ENCODE measurements around the gene MRPL14.
A peak's percentile ranks its signal among the peaks of the same experiment; 100 is the strongest.

Gene MRPL14

DNA sequence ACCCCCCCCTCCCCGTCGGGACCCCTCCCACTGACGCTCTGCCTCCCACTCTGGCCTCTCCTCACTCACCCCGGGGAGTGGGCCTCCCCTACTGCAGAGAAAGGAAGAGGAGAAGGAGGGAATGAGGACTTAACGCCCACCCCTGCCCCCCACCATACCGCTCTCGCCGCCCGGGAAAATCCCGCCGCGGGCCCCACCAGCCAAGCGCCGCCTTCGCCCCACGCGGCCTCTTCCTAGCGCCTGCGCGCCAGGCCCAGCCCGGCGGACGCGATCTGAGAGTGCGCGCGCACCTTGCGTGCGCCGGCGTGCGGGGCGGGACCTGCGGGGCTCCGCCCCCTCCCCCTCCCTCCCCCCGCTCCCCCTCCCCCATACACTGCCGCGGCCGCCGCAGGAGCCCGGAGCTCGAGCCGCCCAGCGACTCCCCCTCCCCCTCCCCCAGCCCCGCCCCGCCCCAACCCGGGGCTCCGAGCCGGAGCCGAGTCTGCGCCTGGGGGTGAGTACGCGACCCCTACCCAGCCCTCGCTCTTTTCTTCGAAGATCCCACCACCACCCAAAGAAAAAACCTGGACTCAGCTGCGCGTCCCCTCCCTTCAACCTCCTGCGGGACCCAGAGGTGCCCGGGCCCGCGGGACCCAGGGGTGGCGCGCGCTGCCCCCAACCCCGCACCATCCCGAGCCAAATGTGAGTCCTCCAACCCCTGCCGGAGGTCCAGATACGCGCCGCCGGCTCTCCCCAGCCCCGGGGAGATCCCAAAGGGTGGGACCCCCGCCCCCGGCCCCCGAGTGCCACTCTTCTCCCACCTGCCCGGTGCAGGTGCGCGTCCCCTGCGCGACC is at the start of gene MRPL14, which contains the start of gene TMEM63B:
Gene MRPL14, minus strand, starts transcription at position 267 of the 834 bp plus-strand sequence. CDS start 10,841 bp downstream, outside the sequence.
Gene TMEM63B, plus strand, starts transcription at position 369 of the 834 bp plus-strand sequence. CDS start 7,031 bp downstream, outside the sequence.
- DNase-seq (ENCODE audit: low read depth) = peak; percentile 79

DNA sequence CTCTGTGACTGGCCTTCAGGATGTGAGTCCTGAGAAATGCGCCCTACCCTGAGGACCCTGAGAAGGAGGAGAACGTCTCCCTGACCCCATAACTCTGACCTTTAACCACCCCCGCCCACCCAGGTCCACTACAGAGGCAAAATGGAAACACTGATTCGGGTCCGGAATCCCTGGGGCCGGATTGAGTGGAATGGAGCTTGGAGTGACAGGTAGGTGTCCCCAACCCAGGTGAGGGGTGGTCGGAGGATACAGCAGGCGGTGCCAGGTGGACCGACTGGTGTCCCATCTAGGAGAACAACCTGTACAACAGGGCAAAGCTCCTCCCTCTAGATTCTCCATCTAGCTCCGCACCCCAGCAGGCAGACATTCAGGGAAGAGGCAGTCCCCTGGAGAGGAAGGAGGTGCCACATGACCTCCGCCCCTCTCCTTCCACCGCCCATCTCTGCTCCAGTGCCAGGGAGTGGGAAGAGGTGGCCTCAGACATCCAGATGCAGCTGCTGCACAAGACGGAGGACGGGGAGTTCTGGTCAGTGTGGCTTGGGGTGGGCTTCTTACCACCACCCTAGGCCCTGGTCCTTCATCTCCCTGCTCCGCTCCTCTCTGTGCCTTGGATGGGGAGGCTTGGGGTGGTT is 49.0 kb upstream of the MRPL14 start:
- no peak for DNase-seq (ENCODE audit: low read depth)

DNA sequence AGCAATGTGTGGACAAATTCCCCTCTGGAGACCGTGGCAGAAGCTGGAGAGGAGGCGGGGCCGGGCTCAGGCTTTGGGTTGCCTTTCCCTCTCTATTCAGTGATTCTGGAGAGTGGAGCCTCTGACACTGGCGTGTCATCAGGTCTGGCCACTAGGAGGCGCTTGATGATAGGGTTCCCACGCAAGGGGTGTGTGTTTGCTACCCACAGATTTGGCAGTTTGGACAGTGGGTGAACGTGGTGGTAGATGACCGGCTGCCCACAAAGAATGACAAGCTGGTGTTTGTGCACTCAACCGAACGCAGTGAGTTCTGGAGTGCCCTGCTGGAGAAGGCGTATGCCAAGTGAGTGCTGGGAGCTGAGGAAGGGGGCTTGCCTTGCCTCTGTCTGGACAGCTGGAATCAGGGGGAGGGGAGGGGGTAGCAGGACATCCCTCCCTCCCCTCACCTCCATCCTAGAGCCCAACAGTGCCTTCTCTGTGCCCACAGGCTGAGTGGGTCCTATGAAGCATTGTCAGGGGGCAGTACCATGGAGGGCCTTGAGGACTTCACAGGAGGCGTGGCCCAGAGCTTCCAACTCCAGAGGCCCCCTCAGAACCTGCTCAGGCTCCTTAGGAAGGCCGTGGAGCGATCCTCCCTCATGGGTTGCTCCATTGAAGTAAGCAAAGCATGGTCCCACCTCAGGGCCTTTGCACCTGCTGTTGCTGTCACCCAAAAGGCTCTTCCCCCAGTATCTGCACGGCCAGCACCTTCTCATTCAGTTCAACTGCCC is 45.7 kb upstream of the MRPL14 start:
- DNase-seq (ENCODE audit: low read depth) = peak; percentile 51

DNA sequence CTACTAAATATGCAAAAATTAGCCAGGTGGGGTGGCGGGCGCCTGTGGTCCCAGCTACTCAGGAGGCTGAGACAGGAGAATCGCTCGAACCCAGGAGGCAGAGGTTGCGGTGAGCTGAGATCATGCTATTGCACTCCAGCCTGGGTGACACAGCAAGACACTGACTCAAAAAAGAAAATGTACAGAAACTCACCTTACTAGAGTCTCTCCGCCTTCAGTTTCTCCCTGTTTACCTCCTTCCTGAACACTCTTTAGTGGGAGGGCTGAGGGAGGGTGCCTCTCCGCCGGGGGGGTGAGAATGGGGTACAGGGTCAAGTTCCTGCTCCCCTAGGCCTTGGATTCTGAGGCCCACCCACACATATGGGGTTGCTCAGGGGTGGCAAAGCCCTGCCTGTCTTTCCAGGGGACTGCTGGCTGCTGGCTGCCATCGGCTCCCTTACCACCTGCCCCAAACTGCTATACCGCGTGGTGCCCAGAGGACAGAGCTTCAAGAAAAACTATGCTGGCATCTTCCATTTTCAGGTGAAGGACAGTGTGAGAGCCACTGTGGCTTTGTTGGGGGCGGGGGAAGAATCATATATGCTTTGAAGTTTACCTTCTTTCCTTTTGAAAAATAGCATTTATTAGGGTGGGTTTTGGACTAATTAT is 44.8 kb upstream of the MRPL14 start:
- no peak for DNase-seq (ENCODE audit: low read depth)

DNA sequence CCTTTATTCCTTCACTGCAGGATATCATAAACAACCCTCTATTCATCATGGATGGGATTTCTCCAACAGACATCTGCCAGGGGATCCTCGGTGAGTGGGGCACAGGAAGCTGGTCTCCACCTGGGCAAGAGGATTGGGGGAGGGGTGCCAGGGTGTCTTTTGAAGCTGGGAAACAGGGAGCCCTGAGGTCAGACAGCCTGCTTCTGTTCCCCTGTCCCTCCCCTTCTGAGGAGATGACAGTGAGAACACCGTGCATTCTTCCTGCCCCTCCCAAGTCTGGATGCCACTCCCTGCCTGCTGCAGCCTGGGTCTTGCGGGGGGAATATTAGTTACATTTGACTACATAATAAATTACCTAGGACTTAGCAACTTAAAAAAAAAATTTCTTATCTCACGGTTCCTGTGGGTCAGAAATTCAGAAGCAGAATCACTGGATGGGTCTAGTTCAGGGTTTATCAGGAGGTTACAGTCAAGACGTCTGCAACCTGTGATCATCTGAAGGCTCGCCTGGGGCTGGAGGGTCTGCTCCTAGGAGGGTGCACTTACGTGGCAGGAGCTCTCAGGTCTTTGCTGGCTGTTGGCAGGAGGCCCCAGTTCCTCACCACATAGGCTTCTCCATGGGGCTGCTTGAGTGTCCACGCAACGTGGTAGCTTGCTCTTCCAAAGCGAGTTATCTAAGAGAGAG is 42.8 kb upstream of the MRPL14 start:
- no peak for DNase-seq (ENCODE audit: low read depth)

DNA sequence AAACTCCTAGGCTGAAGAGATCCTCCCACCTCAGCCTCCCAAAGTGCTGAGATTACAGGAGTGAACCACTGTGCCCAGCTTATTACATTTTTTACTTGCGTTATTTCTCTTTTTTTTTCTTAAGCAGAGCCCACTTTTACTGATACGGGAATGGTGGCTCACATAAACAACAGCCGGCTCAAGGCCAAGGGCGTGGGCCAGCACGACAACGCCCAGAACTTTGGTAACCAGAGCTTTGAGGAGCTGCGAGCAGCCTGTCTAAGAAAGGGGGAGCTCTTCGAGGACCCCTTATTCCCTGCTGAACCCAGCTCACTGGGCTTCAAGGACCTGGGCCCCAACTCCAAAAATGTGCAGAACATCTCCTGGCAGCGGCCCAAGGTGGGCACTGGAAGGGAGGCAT is 41.9 kb upstream of the MRPL14 start:
- DNase-seq (ENCODE audit: low read depth) = no peak

DNA sequence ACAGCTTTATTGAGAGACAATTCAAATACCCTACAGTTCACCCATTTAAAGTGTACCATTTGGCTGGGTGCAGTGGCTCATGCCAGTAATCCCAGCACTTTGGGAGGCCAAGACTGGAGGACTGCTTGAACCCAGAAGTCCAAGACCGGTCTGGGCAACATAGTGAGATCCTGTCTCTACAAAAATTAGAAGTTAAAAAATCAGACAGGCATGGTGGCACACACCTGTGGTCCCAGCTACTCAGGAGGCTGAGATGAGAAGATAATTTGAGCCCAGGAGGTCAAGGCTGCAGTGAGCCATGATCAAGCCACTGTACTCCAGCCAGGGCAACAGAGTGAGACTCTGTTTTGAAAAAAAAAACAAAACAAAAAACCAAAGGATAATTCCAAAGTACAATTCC is 40.3 kb upstream of the MRPL14 start:
- DNase-seq (ENCODE audit: low read depth) = no peak

DNA sequence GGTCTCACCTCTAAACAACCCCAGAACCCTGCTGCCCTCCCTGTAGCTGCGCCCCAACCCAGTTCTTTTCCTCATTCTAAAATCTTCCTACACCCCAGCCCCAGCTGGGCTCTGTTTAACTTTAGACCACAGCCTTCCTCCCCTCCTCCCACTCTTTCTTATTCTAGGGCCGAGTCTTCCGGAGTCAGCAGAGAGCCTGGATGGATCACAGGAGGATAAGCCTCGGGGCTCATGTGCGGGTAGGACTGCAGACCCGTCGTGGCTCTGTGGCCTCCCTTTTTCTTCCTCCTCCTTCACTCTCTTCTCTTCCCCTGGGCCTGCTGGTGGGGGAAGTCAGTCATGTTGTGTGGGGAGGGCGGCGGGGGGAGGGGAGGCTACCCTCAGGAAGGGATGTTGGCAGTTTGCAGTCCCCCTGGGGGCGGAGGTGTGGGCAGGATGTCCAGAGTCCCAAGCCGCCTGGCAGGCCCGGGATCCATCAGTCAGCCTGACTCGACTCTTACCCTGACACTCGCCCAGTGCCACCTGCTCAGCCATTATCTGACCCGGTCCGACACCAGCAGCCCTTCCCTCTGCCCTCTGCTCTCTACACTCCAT is 39.4 kb upstream of the MRPL14 start:
- no peak for DNase-seq (ENCODE audit: low read depth)

DNA sequence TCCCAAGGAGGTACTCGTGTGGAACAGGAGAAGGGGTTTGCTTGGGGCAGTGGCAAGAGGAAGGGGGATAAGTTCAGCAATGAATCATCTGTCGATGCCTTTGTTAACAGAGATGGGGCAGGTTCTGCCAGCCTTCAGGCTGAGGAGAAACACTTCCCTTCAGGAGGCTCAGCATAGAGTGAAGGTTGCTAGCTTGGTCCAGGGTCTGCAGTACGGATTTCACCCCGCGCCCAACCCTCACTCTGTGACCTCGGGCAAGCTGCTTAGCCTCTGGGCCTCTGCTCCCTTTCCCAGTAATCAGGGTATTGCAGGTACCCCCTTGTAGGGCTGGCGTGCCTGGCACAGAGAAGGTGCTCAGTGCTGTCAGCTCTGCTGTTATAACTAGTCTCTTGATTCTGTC is 38.9 kb upstream of the MRPL14 start:
- no peak for DNase-seq (ENCODE audit: low read depth)

DNA sequence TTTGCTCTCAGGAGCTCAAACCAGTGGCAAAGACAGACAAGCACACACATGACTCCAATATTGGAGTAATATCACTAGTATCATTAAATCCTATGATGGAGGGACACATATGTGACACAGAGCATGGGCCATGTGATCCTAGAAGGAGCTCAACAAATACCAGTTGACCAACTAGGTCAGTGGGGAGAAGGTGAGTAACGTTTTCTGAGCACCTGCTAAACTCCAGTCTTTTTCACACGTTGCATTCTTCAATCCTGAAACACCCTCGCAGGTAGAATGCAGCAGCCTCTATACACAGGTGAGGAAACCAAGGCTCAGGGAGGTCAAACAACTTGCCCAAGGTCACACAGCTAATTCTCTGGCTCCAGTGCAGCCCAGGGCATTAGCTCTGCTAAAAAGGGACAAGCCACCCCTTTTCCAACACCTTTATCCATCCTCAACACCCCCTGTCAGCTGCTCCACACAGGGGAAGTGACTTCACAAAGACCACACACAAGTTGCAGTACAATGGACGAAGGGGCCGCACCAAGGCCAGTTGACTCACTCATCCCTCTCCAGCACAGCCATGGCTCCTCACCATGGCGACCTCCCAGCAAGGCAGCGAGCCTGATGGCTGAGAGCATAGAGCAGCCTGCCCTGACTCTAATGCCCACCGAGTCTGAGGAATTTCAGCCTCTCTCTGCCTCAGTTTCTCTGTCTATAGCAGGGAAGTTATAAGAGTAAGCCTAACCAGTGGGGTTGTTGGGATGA is 35.8 kb upstream of the MRPL14 start:
- DNase-seq (ENCODE audit: low read depth) = no peak

DNA sequence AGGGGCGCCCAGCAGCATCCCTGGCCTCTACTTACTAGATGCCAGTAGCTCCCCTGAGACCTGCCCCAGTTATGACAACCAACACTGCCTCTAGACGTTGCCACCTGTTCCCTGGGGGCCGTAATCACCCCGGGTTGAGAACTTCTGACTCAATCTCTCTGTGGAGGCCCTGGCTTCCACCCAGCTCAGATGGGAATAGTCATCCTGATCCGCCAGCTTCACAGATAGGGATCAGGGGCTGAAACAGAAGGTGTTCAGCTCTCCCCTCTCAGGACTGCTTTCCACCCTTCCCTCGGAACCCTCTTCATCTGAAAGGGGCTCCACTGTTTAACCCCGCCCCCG is 34.7 kb upstream of the MRPL14 start:
- peak; percentile 17 for DNase-seq (ENCODE audit: low read depth)

DNA sequence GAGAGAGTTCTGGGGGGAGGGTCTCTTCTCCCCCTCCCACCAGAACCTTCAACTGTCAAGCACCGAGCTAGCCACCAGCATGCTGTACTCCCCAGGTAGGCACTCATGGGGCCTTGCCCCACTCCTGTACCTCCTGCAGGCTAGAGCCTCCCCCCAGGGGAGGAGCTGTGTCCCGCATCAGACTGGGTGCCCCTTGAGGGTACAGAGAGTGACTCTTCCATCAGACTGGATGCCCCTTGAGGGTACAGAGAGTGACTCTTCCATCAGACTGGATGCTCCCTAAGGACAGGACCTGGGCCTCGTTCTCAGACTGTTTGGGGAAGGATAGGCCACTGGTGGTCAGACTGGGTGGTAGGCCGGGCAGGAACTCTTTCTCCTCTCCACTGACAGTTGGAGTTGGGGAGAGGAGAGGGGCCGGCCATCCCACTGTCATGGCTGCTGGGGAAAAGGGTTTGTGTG is 31.5 kb upstream of the MRPL14 start, which contains the start of gene CAPN11:
Gene CAPN11, plus strand, starts transcription at position 51 of the 459 bp plus-strand sequence. Its CDS starts 29 bp downstream, at position 80.
- DNase-seq (ENCODE audit: low read depth) = no peak

DNA sequence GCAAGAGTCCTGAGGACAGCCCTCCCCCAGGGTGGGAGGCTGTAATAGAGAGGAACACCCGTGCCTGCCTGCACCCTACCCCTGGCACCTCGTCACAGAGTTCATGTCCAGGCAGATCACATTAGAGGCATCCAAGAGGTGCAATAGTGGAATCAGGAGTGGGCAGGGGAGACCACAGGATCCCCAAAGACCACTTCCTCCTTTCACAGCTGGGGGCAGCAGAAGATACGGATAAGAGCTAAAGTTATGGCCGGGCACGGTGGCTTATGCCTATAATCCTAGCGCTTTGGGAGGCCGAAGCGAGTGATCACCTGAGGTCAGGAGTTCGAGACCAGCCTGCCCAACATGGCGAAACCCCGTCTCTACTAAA is 29.9 kb upstream of the MRPL14 start:
- no peak for DNase-seq (ENCODE audit: low read depth)

DNA sequence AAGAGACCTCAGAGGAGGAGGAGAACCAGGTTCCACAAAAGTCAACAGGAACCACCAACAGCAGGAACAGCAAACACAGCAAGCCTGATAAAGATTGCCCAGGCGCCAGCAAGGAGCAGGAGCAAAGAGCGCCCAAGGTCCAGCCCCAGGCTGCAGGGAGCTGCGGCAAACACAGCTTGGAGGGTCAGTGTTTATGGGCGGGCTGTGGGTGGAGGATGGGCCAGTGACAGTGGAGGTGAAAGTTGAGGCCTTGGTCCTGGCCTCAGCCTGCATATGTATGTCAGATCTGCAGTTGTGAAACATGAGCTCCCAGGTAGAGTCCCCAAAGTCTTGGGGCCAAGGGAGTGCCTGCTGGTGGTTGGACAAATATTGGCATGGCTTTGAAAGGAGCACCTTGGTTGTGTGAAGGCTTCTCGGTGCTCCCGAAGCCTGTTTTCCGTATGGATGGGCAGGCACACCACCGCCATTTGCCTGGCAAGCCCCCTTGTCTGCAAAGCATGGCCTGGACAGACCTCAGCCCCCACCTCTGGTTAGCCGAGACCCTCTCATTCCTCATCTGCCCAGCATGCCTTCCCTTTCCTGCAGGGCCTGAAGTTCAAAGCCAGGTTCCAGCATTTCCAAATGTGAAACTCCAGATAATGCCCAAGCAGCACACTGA is 29.4 kb upstream of the MRPL14 start:
- no peak for DNase-seq (ENCODE audit: low read depth)

DNA sequence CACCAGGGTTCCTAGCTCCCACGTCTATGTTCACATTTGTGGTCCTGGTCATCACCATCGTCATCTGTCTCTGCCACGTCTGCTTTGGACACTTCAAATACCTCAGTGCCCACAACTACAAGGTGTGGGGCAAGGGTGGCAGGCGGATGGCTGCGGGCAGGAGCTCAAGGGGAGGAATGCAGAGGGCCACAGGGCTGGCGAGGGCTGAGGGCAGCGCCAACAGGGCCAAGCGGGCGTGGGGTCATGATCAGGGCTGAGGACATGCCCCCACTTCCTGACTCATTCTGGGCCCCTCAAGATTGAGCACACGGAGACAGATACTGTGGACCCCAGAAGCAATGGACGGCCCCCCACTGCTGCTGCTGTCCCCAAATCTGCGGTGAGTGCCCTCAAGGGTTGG is 26.8 kb upstream of the MRPL14 start:
- no peak for DNase-seq (ENCODE audit: low read depth)

DNA sequence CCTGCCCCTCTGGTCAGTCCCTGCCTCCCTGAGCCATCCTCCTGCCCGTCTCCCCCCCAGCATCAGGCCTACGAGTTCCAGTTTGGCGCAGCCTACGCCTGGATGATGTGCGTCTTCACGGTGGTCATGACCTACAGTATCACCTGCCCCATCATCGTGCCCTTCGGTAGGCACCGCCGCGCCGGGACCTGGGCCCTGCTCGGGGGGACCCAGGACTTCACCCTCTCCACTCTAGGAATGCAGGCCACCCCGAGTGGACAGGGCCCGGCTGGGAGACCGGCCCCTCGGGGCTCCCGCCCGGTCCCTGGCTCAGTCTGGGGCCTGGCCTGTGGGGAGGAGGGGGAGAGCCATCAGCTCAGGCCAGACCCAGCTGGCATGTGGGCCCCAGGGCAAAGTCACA is 25.3 kb upstream of the MRPL14 start:
- DNase-seq (ENCODE audit: low read depth) = no peak

DNA sequence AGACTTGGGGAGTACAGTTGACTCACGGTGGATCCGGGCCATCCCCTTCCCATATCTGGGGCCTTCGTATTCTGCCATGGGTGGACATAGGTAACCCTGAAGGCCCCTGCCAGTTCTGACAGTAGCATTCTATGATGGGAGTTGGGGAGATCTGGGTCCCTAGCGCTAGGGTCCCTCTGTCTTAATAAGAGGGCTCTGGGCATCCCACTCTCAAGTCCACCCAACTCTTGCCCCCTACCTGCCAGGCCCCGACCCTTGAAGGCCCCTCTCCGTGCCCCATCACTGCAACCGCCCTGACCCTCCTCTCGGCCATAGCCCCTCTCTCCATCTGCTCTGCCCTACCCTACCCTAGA is 24.8 kb upstream of the MRPL14 start:
- DNase-seq (ENCODE audit: low read depth) = no peak

DNA sequence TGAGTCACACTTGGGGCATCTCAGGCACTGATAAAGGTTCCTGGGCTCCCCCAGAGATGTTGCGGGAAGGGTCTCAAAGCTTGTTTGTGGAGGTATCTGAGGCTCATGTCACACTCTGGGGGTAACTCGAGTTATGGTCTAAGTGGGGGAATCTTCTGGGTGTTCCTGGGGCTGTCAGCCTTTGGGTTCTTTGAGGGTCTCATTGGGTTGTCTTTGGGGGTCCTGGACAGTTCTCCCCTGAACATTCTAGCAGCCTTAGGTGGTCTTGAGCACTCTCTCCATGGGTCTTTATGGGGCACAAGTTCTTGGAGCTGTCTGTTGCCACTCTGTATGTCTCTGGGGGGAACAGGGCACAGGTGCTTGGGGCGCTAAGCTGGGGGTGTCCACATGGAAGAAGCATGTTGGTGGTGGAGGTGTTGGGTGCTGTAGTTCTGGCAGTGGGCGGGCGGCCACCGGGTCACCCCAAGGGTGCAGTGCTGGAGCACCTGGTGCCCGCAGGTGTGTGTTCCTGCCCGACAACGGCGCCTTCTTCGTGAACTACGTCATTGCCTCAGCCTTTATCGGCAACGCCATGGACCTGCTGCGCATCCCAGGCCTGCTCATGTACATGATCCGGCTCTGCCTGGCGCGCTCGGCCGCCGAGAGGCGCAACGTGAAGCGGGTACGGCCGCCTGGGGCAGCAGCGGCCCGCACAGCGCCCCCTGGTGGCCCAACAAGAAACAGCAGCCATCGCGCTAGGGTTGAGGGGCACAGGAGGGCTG is 24.3 kb upstream of the MRPL14 start:
- DNase-seq (ENCODE audit: low read depth) = no peak

DNA sequence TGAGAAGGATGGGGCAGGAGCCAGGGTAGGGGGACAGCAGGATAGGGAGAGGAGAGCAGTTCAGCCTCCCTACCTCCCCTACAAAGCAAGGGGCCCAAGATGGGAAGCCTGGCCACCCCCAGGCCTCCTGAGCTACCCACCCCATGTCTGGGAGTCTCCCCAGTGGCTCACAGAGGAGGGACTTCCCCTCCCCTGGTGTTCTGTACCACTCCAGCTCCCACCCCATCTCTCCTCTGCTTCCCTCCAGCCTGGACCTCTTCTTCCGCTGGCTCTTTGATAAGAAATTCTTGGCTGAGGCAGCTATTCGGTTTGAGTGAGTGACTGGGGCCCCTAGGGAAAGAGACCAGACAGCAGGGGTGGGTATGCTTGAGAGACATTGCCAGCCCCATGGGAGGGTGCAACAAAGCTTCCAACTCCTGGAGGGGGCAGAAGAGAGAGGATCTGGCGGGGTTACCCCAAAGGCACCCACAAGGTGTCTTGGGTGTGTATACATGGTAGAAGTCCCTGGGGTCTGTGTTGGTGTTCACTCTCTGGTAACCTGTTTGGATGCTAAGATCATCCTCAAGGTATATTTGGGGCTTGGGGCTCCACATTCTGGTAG is 23.2 kb upstream of the MRPL14 start:
- no peak for DNase-seq (ENCODE audit: low read depth)

All from GM04504 (cell line).